GM19395 (cell line): ENCODE measurements around the gene FGF14.

Source experiments
- ATAC-seq: cut with Tn5 transposase; IDR thresholded peaks from one replicate; pipeline ENCODE4 v1.9.1; 2021; ENCODE audit warnings: mild to moderate bottlenecking, moderate library complexity; ENCODE audit not compliant: unreplicated experiment

The FGF14 gene

GRCh38 chr13:101700598-101700997 is 701.2 kb downstream of the FGF14 start:
- ATAC-seq, result no peak

- no peak for ATAC-seq
Measured at GRCh38 chr13:101698400-101698799, 703.4 kb downstream of the FGF14 start.

- no peak for ATAC-seq
Measured at GRCh38 chr13:101697745-101698144, 704.1 kb downstream of the FGF14 start.

GRCh38 chr13:101695870-101696516 is 705.9 kb downstream of the FGF14 start:
- ATAC-seq, result no peak

GRCh38 chr13:101691341-101691860 is 710.4 kb downstream of the FGF14 start:
- no peak for ATAC-seq

GRCh38 chr13:101690871-101691270 is 711.0 kb downstream of the FGF14 start:
- no peak for ATAC-seq

- no peak for ATAC-seq
Measured at GRCh38 chr13:101686003-101686402, 715.8 kb downstream of the FGF14 start.

GRCh38 chr13:101681834-101682233 is 720.0 kb downstream of the FGF14 start:
- no peak for ATAC-seq

GRCh38 chr13:101673360-101674105 is 728.3 kb downstream of the FGF14 start:
- ATAC-seq, result no peak

- ATAC-seq, result no peak
Measured at GRCh38 chr13:101661839-101662238, 740.0 kb downstream of the FGF14 start.
